ENCODE measurements around the gene ZG16.
"Not testable (repeated sequence)": the region's sequence is repeated elsewhere in the genome, so short reads cannot be mapped to it uniquely, and the experiment has no call there.

The ZG16 gene, protein sequence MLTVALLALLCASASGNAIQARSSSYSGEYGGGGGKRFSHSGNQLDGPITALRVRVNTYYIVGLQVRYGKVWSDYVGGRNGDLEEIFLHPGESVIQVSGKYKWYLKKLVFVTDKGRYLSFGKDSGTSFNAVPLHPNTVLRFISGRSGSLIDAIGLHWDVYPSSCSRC

GRCh38 chr16:29777576-29778350 is at the start of gene ZG16:
ZG16 (plus strand) TSS chr16:29778256; CDS start chr16:29779267, 1,011 bp downstream.
- in situ Hi-C loops (cut with MboI; ENCODE audit: low sequenced_read_pairs), result no loop called here

DNA sequence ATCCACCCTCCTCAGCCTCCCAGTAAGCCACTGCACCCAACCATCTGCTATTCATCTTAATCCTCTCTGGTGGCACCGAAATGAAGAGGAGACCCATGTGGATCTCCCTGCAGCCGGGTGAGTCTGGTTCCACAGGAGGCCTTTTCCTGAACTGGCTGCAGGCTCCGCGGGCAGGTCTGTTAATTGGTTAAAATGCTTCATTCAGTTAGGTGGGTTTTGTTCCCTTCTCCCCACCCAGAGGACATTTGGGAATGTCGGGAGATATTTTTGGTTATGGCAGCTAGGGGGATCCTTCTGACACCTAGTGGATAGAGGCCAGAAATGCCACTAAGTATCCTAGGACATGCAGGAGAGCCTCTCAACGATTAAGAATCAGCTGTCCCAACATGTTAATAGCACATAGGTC is 48.9 kb upstream of the ZG16 start:
- in situ Hi-C loops (cut with MboI; ENCODE audit: low sequenced_read_pairs), result no loop called here

DNA sequence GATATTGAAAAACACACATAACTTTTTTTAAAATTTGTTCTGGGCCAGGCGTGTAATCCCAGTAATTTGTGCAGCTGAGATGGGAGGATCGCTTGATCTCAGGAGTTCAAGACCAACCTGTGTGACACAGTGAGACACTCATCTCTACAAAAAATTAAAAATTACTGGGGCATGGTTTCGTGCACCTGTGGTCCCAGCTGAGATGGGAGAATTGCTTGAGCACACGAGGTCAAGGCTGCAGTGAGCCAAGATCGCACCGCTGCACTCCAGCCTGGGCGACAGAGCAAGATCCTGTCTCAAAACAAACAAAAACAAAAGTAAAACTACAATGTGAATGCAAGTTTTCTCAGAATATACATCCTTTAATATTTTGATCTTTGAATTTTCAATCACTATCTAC is 47.4 kb upstream of the ZG16 start:
- in situ Hi-C loops (cut with MboI; ENCODE audit: low sequenced_read_pairs), result no loop called here

DNA sequence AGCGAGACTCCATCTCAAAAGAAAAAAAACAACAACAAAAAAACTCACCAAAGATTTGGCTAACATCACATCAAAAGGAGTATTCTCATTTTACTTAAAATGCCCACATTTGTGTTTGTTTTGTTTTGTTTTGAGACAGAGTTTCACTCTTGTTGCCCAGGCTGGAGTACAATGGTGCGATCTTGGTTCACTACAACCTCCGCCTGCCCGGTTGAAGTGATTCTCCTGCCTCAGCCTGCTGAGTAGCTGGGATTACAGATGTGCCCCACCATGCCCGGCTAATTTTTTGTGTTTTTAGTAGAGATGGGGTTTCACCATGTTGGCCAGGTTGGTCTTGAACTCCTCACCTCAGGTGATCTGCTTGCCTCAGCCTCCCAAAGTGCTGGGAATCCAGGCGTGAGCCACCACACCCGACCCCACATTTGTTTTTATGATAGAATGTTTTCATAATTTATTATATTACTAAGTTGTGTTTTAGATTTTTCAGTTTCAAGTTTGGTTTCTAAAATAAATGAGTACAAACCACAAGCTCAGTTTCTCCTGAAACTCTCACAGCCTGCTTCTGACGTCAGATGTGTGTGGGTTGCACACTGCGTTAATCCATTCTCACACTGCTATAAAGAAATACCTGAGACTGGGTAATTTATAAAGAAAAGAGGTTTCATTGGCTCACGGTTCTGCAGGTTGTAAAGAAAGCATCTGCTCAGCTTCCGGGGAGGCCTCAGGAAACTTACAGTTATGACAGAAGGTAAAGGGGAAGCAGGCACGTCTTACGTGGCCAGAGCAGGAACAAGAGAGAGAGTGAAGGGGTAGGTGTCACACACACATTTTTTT is 46.1 kb upstream of the ZG16 start:
- in situ Hi-C loops (cut with MboI; ENCODE audit: low sequenced_read_pairs), result not testable (repeated sequence)

DNA sequence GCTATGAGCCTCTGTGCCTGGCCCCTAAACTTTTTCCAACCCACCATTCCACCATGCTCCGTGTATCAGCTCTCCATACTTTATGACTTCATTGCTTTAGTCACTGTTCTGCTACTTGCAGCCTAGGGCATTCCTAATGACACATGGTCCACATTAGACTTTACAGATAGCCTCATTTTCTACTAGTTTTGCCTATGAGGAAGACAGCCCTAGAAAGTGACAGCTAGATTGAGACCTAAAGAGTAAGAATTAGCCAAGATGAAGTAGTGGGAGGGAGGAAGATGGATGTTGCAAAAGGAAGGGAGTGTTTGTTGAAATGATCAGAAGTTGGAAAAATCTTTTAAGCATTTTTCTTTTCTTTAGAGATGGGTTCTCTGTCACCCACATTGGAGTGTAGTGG is 43.3 kb upstream of the ZG16 start:
- in situ Hi-C loops (cut with MboI; ENCODE audit: low sequenced_read_pairs), result no loop called here

- in situ Hi-C loops (cut with MboI; ENCODE audit: low sequenced_read_pairs), result no loop called here
Measured at GRCh38 chr16:29736112-29736511, 41.9 kb upstream of the ZG16 start.

DNA sequence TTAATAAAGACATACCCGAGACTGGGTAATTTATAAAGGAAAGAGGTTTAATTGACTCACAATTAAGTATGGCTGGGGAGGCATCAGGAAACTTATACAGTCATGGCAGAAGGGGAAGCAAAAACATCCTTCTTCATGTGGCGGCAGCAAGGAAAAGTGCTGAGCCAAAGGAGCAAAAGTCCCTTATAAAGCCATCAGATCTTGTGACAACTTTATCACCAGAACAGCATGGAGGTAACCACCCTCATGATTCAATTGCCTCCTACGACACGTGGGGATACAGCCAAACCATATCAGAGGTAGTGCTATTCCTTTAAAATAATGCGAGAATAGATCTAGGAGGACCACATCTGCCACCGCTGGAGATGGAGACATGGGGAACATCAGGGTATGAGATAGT is 41.3 kb upstream of the ZG16 start:
- in situ Hi-C loops (cut with MboI; ENCODE audit: low sequenced_read_pairs), result no loop called here

DNA sequence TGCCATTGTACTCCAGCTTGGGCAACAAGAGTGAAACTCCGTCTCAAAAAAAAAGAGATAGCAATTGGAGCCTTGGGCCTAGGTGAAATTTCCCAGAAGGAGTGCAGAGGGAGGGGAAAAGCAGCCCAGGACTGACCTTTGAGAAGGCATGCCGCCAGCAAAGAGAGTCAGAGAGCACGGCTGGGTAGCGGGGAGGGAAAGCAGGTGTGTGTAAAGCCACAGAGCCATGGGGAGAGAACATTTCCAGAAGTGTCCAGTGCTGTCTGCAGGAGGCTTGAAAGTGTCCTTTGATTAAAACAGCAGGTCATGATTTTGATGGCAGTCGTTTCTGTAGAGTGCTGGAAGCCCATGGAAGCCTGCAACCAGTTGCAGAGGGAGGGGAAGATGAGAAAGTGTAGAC is 40.3 kb upstream of the ZG16 start:
- in situ Hi-C loops (cut with MboI; ENCODE audit: low sequenced_read_pairs), result no loop called here

DNA sequence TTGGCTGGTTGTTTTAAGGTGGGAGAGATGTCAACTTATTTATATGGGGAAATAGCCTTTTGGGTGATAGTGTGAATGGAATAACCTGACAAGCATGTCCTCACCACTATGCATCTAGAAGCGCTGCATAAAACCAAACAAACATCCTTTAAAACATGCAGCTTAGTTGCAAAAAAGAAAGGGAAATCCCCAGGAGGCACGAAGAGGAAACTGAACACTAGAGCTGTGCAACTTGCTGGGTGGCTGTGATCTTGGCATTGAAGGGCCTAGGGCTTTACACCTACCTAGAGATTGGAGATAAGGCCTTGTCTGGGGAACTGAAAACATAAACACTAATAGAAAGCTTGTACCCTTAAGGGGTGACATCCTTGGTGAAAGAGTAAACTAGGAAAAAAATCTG is 39.5 kb upstream of the ZG16 start:
- in situ Hi-C loops (cut with MboI; ENCODE audit: low sequenced_read_pairs), result no loop called here

DNA sequence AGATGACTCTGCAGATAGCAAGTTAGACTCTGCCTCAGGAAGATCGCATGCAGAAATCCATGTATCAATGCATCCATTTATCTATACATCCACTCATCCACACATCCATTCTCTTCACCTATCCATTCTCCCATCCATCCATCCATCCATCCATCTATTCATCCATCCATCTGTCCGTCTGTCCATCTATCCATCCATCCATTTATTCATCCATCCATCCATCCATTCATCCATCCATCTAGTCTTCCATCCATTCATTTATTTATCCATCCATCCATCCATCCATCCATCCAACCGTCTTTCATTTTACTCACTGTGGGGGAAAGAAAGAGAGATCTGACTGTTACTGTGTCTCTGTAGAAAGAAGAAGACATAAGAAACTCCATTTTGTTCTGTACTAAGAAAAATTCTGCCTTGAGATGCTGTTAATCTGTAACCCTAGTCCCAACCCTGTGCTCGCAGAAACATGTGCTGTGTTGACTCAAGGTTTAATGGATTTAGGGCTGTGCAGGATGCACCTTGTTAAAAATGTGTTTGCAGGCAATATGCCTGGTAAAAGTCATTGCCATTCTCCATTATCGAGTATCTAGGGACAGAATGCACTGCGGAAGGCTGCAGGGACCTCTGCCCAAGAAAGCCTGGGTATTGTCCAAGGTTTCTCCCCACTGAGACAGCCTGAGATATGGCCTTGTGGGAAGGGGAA is 38.0 kb upstream of the ZG16 start:
- in situ Hi-C loops (cut with MboI; ENCODE audit: low sequenced_read_pairs), result not testable (repeated sequence)

DNA sequence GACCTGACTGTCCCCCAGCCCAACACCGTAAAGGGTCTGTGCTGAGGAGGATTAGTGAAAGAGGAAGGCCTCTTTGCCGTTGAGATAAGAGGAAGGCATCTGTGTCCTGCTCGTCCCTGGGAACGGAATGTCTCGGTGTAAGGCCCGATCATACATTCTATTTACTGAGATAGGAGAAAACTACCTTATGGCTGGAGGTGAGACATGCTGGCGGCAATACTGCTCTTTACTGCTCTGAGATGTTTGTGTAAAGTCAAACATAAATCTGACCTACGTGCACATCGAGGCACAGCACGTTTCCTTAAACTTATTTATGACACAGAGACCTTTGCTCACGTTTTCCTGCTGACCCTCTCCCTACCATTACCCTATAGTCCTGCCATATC is 37.4 kb upstream of the ZG16 start:
- in situ Hi-C loops (cut with MboI; ENCODE audit: low sequenced_read_pairs), result not testable (repeated sequence)

DNA sequence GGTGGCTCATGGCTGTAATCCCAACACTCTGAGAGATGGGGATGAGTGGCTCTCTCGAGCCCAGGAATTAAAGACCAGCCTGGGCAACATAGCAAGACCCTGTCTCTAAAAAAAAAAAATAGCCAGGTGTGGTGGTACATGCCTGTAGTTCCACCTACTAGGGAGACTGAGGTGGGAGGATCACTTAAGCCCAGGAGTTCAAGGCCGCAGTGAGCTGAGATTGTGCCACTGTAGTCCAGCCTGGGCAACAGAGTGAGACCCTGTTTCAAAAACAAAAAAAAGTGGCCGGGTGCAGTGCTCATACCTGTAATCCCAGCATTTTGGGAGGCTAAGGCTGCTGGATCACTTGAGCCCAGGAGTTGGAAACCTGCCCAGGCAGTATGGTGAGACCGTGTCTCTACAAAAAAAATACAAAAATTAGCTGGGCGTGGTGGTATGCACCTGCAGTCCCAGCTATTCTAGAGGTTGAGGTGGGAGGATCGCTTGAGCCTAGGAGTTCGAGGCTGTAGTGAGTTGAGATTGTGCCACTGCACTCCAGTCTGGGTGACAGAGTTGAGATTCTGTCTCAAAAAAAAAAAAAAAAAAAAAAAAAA is 35.3 kb upstream of the ZG16 start:
- in situ Hi-C loops (cut with MboI; ENCODE audit: low sequenced_read_pairs), result no loop called here

GRCh38 chr16:29743475-29743826 is 34.6 kb upstream of the ZG16 start:
- in situ Hi-C loops (cut with MboI; ENCODE audit: low sequenced_read_pairs), result no loop called here

- in situ Hi-C loops (cut with MboI; ENCODE audit: low sequenced_read_pairs), result no loop called here
Measured at GRCh38 chr16:29743827-29744531, 34.1 kb upstream of the ZG16 start.

- in situ Hi-C loops (cut with MboI; ENCODE audit: low sequenced_read_pairs), result loop anchor here (5.0 kb wide), 1 partner anchor 48 kb away; the partner anchor contains the start of gene KIF22
Measured at GRCh38 chr16:29744541-29745101, 33.4 kb upstream of the ZG16 start.

DNA sequence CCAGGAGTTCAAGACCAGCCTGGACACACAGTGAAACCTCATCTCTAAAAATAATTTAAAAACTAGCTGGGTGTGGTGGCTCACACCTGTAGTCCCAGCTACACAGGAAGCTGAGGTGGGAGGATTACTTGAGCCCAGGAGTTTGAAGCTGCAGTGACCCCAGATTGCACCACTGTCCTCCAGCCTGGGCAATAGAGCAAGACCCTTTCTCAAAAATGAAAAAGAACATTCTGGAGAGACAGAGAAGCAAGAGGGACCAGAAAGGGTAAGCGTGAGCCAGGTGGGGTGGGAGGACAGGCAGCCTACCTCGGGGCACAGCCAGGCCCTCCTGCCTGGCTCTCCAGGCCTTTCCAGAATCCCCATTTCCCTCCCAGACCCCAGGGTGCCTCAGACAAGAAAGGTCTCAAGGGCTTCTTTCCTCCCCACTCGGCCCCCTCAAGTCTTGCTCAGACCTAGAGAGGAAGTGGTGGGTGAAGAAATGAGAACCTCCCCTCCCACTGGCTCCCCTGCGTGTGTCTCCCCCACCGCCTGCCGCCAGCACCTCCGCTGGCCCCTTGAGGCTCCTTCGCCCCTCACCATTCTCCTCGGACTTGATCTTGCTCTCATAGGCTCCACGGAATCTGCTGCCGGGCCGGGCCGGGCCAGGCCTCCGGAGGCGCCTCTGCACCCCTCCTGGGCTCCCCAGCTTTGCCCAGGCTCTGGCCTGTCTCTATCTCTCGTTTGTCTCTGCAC is 32.8 kb upstream of the ZG16 start:
- in situ Hi-C loops (cut with MboI; ENCODE audit: low sequenced_read_pairs), result loop anchor here (5.0 kb wide), 1 partner anchor 47 kb away; the partner anchor contains the start of gene KIF22

DNA sequence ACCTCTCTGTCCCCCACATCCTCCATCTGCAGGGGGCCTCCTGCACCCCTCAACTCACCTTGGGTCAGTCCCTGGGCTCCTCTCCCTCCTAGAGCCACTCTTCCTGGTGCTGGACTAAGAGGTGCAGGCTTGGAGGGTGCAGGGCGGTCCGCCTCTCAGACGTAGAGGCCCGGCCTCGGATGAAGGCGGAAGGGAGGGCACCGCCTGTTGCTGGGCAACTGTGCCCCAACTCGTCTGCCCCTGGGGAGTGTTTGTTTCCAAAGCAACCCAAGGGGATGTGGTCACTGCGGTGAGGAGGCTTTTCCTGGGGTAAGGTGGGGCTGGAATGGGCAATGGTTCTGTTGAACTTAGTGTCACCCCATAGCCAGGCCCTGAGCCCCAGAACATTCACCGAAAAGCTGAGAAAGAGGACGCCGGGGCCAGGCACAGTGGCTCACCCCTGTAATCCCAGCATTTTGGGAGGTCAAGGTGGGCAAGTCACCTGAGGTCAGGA is 32.2 kb upstream of the ZG16 start, which contains the start of gene C16orf54:
C16orf54 (minus strand) TSS at position 138 of the 493 bp plus-strand sequence. CDS start 1,039 bp downstream, outside the sequence.
- in situ Hi-C loops (cut with MboI; ENCODE audit: low sequenced_read_pairs), result loop anchor here (5.0 kb wide), 1 partner anchor 46 kb away; the partner anchor contains the start of gene KIF22

GRCh38 chr16:29746518-29746917 is 31.5 kb upstream of the ZG16 start:
- in situ Hi-C loops (cut with MboI; ENCODE audit: low sequenced_read_pairs), result loop anchor here (5.0 kb wide), 1 partner anchor 46 kb away; the partner anchor contains the start of gene KIF22

Measured in HL-60/S4 (cell line).